ENCODE data around the gene ADGRE1.

- no peak for TF ChIP-seq POLR2A (IDR thresholded peaks at IDR 0.05; ENCODE audit: low read depth, low read length)
- no peak for TF ChIP-seq RAD21 (IDR thresholded peaks at IDR 0.05; ENCODE audit: low read length)
- TF ChIP-seq CTCF (conservative IDR thresholded peaks at IDR 0.05; ENCODE audit: low read depth, low read length) = no peak
- TF ChIP-seq RFX5 (IDR thresholded peaks at IDR 0.05; ENCODE audit: low read depth, low read length) = no peak
- TF ChIP-seq MAFK (IDR thresholded peaks at IDR 0.05; ENCODE audit: low read depth, low read length) = no peak
- TF ChIP-seq MXI1 (IDR thresholded peaks at IDR 0.05; ENCODE audit: borderline replicate concordance, low read depth, low read length) = no peak
- TF ChIP-seq USF2 (IDR thresholded peaks at IDR 0.05; ENCODE audit: low read depth, low read length) = no peak
- TF ChIP-seq CEBPB (IDR thresholded peaks at IDR 0.05; ENCODE audit: low read depth, low read length) = no peak
- no peak for TF ChIP-seq ELK1 (IDR thresholded peaks at IDR 0.05; ENCODE audit: borderline replicate concordance, low read depth, low read length)
Measured at GRCh38 chr19:6935069-6935468, 47.7 kb downstream of the ADGRE1 start.
